Measurements from ENCODE around the gene CNGB1.

DNA sequence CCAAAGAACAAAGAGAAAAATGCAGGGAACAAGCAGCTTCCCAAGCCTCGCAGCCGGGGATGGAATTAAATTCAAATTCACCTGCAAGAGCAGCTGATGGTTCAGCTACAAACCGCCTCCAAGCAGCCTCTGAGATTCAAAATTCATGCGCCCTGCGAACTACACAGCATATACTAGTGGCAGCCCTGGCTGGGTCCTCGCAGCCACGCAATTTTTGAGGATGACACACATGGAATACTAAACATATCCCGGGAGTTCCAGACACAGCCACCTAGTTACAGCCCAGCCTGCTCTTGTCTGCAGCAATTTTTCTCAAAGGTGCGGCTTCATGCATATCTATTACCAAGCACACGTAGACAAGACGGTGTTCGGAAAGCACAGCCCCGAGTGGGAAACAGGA lies 132.8 kb downstream of the CNGB1 start:
- TF ChIP-seq, protein P1, sequence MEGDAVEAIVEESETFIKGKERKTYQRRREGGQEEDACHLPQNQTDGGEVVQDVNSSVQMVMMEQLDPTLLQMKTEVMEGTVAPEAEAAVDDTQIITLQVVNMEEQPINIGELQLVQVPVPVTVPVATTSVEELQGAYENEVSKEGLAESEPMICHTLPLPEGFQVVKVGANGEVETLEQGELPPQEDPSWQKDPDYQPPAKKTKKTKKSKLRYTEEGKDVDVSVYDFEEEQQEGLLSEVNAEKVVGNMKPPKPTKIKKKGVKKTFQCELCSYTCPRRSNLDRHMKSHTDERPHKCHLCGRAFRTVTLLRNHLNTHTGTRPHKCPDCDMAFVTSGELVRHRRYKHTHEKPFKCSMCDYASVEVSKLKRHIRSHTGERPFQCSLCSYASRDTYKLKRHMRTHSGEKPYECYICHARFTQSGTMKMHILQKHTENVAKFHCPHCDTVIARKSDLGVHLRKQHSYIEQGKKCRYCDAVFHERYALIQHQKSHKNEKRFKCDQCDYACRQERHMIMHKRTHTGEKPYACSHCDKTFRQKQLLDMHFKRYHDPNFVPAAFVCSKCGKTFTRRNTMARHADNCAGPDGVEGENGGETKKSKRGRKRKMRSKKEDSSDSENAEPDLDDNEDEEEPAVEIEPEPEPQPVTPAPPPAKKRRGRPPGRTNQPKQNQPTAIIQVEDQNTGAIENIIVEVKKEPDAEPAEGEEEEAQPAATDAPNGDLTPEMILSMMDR (IDR thresholded peaks at IDR 0.05) = no peak
- TF ChIP-seq POLR2A (IDR thresholded peaks at IDR 0.05) (no peak), EP300 (IDR thresholded peaks at IDR 0.05) (no peak), POLR2AphosphoS5 (IDR thresholded peaks at IDR 0.05) (no peak)
